ENCODE measurements around the gene MYO5A.

DNA sequence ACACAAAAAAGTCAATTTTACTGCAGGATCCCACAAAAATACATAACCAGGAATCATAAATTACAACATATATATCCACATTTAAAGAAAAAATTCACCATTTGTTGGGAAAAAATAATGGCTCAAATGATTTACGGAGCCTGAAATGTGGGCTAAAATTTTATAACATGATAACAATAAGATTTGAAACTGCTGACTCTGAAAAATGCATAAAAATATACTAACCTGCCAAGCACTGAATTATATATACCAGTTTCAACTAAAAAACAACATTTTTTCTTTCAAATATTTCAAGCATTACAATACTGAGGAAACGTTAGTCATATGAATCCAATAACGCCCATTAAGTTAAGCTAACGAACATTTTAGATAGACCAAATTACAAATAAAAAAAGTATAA, 220.8 kb downstream of the MYO5A start:
- no peak for TF ChIP-seq EZH2 (IDR thresholded peaks at IDR 0.05; ENCODE audit: low read length, missing control alignments)
- TF ChIP-seq, protein P1, sequence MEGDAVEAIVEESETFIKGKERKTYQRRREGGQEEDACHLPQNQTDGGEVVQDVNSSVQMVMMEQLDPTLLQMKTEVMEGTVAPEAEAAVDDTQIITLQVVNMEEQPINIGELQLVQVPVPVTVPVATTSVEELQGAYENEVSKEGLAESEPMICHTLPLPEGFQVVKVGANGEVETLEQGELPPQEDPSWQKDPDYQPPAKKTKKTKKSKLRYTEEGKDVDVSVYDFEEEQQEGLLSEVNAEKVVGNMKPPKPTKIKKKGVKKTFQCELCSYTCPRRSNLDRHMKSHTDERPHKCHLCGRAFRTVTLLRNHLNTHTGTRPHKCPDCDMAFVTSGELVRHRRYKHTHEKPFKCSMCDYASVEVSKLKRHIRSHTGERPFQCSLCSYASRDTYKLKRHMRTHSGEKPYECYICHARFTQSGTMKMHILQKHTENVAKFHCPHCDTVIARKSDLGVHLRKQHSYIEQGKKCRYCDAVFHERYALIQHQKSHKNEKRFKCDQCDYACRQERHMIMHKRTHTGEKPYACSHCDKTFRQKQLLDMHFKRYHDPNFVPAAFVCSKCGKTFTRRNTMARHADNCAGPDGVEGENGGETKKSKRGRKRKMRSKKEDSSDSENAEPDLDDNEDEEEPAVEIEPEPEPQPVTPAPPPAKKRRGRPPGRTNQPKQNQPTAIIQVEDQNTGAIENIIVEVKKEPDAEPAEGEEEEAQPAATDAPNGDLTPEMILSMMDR (conservative IDR thresholded peaks at IDR 0.05 in 1 of 2, IDR thresholded peaks at IDR 0.05 in 1 of 2; ENCODE audit: low read depth in 1 of 2, low read length in 2 of 2), result no peak

Measured in fibroblast of lung (primary cell).